Activated T-cell treated with anti-CD3 and anti-CD28 coated beads, Interleukin-2, amount 50 U/mL, for 24 hours (primary cell): Measurements from ENCODE around the gene FER1L5.
A peak's percentile ranks its signal among the peaks of the same experiment; 100 is the strongest.

Experiments used
- DNase-seq: peaks from one replicate; pipeline ENCODE4 v3.0.0-alpha.2; 2020
- H3K27ac Mint-ChIP-seq: 2 replicates; pipeline ENCODE4 v1.8.0; 2020; ENCODE audit warnings: mild to moderate bottlenecking, mixed read lengths
- H3K27me3 Mint-ChIP-seq: 2 replicates; pipeline ENCODE4 v1.8.0; 2020; ENCODE audit warnings: mixed read lengths
- H3K36me3 Mint-ChIP-seq: 2 replicates; pipeline ENCODE4 v1.8.0; 2020; ENCODE audit warnings: low read depth, mixed read lengths
- H3K4me1 Mint-ChIP-seq: 2 replicates; pipeline ENCODE4 v1.8.0; 2020; ENCODE audit warnings: low read depth, mixed read lengths
- H3K4me3 Mint-ChIP-seq: 2 replicates; pipeline ENCODE4 v1.8.0; 2020; ENCODE audit warnings: mild to moderate bottlenecking, moderate library complexity, mixed read lengths
- H3K9me3 Mint-ChIP-seq: 2 replicates; pipeline ENCODE4 v1.8.0; 2020; ENCODE audit warnings: mixed read lengths

Gene FER1L5

DNA sequence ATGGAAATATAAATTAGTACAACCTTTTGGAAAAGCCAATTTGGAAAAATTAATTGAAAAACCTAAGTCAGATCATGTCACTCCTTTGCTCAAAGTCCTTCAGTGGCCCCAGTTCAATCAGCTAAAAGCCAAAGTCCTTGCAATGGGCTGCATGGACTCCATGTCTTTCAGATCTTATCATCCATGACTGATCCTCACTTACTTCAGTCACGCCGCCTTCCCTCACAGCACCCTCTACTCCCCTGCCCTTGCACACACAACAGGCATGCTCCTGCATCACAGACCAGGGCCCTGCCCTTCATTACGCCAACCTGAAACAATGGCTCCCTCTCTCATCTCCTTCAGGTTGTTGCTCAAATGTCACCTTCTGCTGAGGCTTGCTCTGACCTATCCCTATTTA lies 20.0 kb upstream of the FER1L5 start:
- H3K9me3 Mint-ChIP-seq, result no peaks in the 10 kb centered on the region
- H3K36me3 Mint-ChIP-seq, result peaks cover 83% of the 10 kb centered on the region
- H3K4me3 Mint-ChIP-seq, result no peak overlapping the region
- no peaks in the 10 kb centered on the region for H3K27me3 Mint-ChIP-seq
- H3K27ac Mint-ChIP-seq, result no peak overlapping the region
- H3K4me1 Mint-ChIP-seq, result peaks cover 24% of the 10 kb centered on the region
- DNase-seq, result no peak

DNA sequence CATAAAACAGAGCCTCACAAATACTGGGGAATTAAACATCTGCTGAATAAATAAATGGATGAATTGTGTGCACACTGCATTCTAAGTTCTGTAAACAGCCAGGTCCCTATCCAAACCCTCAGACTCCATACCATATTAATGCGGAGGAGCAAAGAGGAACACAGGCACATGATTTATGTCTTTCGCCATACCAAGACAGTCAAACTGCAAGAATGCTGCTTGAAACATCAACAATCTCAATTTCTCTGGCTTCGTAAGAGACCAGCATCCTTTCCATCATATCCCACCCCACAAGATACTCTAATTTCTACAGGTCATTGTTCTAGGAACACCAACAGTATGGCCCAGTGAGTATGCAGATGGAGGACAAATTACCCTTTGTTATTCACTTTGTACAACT lies 19.4 kb upstream of the FER1L5 start:
- Mint-ChIP-seq H3K9me3 (no peaks in the 10 kb centered on the region), H3K4me1 (peaks cover 23% of the 10 kb centered on the region), H3K27me3 (no peaks in the 10 kb centered on the region), H3K36me3 (peaks cover 85% of the 10 kb centered on the region), H3K27ac (no peak overlapping the region), H3K4me3 (no peak overlapping the region)
- no peak for DNase-seq

DNA sequence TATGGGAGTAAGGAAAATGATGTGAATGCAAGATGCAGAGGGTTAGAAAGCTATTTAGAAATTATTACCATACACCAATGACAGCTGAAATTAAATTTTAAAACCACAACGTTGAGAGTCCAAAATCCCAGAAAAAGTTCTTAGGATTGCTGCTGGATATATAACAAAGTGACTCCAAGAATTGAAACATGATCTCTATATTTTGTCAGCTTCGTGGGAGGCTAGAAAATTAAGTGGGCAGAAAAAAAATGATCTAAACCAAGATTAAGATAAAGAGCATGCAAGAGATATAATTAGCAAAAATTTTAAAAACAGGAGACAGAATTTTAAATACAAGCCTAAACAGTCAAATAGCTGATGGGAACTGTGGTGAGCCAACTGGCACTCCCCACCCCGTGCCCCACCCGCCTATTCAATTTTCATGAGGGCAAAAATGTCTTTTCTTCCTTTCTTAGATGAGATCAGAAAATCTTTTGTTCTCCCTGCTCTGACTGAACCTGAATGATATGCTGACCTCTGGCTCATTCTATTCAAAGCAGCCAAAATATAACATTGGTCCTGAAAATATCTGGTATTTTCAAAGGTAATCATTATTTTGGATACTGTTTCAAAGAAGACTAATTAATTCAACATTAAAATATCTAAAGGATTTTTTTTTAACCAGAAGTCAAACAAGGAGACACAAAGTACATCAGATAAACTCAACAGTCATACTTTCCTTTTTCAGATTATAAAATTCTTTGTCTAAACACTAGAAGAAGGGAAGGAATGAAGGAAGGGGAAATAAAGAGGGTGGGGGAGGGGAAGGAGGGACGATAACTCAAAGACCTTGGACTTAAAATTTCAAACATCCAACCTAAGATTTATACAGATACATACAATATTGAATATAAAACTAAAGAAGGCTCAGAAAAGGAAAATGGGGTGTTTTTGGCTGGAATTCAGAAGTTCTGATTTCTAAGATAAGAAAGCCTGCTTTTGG lies 16.7 kb upstream of the FER1L5 start:
- no peak for DNase-seq
- Mint-ChIP-seq H3K4me1 (peaks cover 23% of the 10 kb centered on the region), H3K36me3 (peaks cover 88% of the 10 kb centered on the region), H3K4me3 (no peak overlapping the region), H3K27ac (no peak overlapping the region), H3K27me3 (no peaks in the 10 kb centered on the region), H3K9me3 (no peaks in the 10 kb centered on the region)

DNA sequence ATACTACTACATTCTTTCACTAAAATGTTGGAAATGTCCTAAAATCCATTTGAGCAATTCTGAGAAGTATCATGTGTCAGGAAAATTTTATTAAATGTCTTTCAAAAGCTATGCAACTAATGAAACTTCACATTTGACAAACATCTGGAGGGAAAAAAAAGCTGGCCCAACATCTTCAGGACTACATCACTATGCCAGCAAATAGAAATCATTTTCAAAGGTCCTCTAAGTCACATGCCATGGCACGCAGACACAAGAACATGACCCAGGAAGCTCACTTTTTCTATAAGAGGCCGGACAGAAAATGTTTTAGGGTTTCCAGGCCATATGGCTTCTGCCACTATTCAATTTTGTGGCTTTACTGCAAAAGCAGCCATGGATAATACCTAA lies 16.0 kb upstream of the FER1L5 start:
- no peak overlapping the region for H3K4me3 Mint-ChIP-seq
- H3K36me3 Mint-ChIP-seq, result peaks cover 89% of the 10 kb centered on the region
- peaks cover 30% of the 10 kb centered on the region for H3K4me1 Mint-ChIP-seq
- no peak overlapping the region for H3K27ac Mint-ChIP-seq
- DNase-seq, result no peak
- H3K27me3 Mint-ChIP-seq, result no peaks in the 10 kb centered on the region
- H3K9me3 Mint-ChIP-seq, result no peaks in the 10 kb centered on the region

GRCh38 chr2:96631804-96632435 lies 10.6 kb upstream of the FER1L5 start:
- Mint-ChIP-seq H3K4me1 (peaks cover 51% of the 10 kb centered on the region), H3K36me3 (peaks cover 95% of the 10 kb centered on the region), H3K27ac (peak overlapping the region; percentile 40), H3K27me3 (no peaks in the 10 kb centered on the region), H3K9me3 (no peaks in the 10 kb centered on the region), H3K4me3 (no peak overlapping the region)
- DNase-seq, result no peak

GRCh38 chr2:96633641-96634040 lies 8.9 kb upstream of the FER1L5 start:
- Mint-ChIP-seq H3K36me3 (peaks cover 87% of the 10 kb centered on the region), H3K27me3 (no peaks in the 10 kb centered on the region), H3K4me3 (no peak overlapping the region), H3K9me3 (no peaks in the 10 kb centered on the region), H3K4me1 (peaks cover 57% of the 10 kb centered on the region), H3K27ac (no peak overlapping the region)
- no peak for DNase-seq

DNA sequence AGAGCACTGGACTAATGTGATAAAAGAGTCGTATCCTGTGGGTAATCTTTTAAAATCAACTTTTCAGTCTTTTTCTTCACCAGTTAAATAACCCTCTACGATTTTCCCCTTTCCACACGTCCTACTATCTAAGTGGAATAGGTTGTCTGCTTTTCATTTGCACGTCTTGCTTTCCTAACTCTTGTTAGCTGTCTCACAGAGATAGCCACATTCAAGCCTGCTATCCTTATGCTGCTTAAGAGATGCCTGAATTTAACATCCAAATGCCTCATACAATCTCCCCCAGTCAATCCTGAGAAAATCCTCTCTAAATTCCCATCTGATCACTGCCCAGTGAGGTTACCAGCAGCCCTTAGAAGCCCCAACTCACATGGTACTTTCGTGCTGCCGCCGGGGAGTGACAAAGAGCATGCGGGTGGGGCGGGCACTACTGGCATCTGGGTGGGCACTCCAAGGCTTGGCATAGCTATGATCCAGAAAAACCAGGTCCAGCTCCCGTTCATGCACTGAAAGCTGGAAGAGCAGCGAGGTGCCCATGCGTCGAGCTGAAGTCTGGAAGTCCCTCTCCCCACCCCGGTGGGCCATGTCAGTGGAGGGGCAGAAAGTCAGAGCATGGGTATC lies 5.9 kb upstream of the FER1L5 start:
- H3K4me3 Mint-ChIP-seq, result peak overlapping the region; percentile 95

GRCh38 chr2:96637385-96638143 lies 5.0 kb upstream of the FER1L5 start:
- Mint-ChIP-seq H3K27me3 (no peaks in the 10 kb centered on the region), H3K27ac (peak overlapping the region; percentile 99), H3K4me1 (peaks cover 46% of the 10 kb centered on the region)

More for the DNA sequence above, 5.9 kb upstream of the FER1L5 start:
- Mint-ChIP-seq H3K27me3 (no peaks in the 10 kb centered on the region), H3K27ac (peak overlapping the region; percentile 99), H3K9me3 (no peaks in the 10 kb centered on the region), H3K36me3 (peaks cover 58% of the 10 kb centered on the region), H3K4me1 (peaks cover 53% of the 10 kb centered on the region)
- no peak for DNase-seq

DNA sequence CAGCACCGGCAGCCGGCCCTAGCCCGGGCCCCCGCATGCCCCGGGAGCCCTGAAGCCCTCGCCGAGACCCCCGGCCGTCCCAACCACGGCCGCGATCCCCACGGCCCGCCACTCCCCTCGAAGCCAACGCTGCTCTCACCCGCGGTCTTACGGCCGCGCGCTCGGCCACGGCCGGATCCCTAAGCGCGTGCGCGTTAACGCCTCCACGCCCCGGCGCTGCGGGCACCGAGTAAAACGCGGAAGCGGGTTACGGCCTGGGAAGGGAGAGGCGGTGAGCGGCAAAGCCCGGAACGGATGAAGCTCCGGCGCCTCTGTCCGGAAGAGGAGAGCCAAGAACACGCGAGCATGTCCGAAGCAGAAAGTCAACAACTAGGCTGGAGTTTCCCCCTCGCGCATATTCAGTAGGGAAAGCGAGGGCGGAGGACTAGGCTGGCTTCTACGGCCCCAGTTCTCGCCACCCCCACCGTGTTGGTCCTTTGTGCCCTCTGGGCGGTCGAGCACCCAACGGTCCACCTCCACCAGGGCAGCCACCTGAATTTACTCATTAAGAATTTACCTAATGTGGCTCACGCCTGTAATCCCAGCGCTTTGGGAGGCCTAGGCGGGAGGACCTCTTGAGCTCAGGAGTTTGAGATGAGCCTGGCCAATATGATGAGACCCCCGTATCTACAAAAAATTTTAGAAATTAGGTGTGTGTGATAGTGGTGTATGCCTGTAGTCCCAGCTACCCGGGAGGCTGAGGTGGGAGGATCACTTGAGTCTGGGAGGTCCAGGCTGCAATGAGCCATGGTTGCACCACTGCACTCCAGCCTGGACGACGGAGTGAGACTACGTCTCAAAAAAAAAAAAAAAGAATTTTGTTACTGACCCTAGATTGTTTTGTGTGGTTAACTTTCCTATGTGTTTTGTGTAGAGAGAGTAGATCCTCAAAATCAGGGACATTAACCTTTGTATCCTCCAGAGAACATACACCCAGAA lies 4.1 kb upstream of the FER1L5 start, which contains the start of gene KANSL3:
TSS of gene KANSL3 (minus strand) at position 169 of the 978 bp plus-strand sequence. CDS start 1,177 bp downstream, outside the sequence.
- H3K36me3 Mint-ChIP-seq, result peaks cover 44% of the 10 kb centered on the region
- no peaks in the 10 kb centered on the region for H3K9me3 Mint-ChIP-seq
- H3K4me1 Mint-ChIP-seq, result peaks cover 45% of the 10 kb centered on the region
- peak within 1 kb of the TSS; percentile 95 for H3K4me3 Mint-ChIP-seq
- peak; percentile 96 for DNase-seq
- H3K27ac Mint-ChIP-seq, result peak within 1 kb of the TSS; percentile 99
- no peaks in the 10 kb centered on the region for H3K27me3 Mint-ChIP-seq

More at GRCh38 chr2:96637385-96638143, 5.0 kb upstream of the FER1L5 start:
- Mint-ChIP-seq H3K9me3 (no peaks in the 10 kb centered on the region), H3K36me3 (peaks cover 48% of the 10 kb centered on the region), H3K4me3 (peak overlapping the region; percentile 95)
- DNase-seq, result peak; percentile 87

- Mint-ChIP-seq H3K27ac (no peak overlapping the region), H3K4me3 (no peak overlapping the region), H3K9me3 (no peaks in the 10 kb centered on the region), H3K27me3 (no peaks in the 10 kb centered on the region), H3K36me3 (no peaks in the 10 kb centered on the region), H3K4me1 (no peaks in the 10 kb centered on the region)
- DNase-seq, result no peak
Observed at GRCh38 chr2:96647681-96648080, 5.1 kb downstream of the FER1L5 start.

DNA sequence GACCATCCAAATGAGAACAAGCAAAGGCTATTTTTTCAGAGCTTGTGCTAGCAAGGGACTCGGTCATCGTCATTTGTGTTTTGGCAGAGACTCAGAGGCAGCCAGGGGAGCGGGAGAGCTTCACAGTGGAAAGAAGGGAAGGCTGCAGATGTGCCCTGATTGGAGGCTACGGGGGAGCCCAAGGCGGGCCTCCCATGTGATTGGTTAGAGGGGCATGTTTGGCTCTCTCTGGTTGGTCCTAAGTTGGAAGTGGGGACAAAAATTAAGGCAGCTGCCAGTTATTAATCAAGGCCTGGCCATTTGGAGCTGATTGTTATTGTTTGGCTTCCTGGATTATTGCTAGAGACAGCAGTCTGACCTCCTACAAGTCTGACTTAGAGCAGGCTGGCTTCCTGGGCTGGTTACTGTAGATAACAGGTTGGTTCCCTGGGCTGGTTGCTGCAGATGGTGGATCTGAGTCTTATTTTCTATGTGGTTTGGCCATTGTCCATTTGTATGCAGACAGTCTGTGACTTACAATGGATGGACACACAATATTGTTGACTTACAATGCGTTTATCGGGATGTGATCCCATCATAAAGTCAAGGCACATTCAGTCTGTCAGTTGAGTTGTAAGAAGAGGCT lies 5.9 kb downstream of the FER1L5 start:
- DNase-seq, result no peak
- Mint-ChIP-seq H3K9me3 (no peaks in the 10 kb centered on the region), H3K36me3 (no peaks in the 10 kb centered on the region), H3K27ac (no peak overlapping the region), H3K4me3 (no peak overlapping the region), H3K27me3 (no peaks in the 10 kb centered on the region), H3K4me1 (no peaks in the 10 kb centered on the region)

DNA sequence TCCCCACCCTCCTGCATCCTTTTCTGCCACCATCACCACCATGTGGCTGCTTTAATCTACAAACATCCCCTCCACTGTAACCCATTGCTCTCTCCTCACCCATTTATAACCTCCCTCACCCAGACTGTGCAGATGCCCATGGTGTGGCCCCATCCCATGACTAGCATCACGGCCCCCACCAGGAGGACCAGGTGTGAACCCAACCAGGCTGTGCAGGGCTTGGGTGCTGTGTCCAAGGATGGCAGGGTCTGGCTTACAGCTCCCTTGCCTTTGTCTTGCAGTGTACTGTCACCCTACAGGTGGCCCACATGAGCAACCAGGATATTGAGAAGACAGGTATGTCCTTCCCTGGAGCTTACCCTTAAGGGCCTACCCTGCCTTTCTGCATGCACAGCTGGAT lies 6.8 kb downstream of the FER1L5 start:
- H3K27ac Mint-ChIP-seq, result no peak overlapping the region
- no peaks in the 10 kb centered on the region for H3K36me3 Mint-ChIP-seq
- H3K4me1 Mint-ChIP-seq, result no peaks in the 10 kb centered on the region
- no peak for DNase-seq
- H3K27me3 Mint-ChIP-seq, result no peaks in the 10 kb centered on the region
- H3K9me3 Mint-ChIP-seq, result no peaks in the 10 kb centered on the region
- H3K4me3 Mint-ChIP-seq, result no peak overlapping the region

GRCh38 chr2:96651793-96652192 lies 9.2 kb downstream of the FER1L5 start:
- Mint-ChIP-seq H3K27ac (no peak overlapping the region), H3K4me1 (no peaks in the 10 kb centered on the region), H3K27me3 (no peaks in the 10 kb centered on the region), H3K36me3 (no peaks in the 10 kb centered on the region), H3K9me3 (no peaks in the 10 kb centered on the region), H3K4me3 (no peak overlapping the region)
- no peak for DNase-seq
